Liver (tissue), 3 donors: ENCODE results near the gene MYO18A.

Experiments
- JUND ChIP-seq, 2 donors: IDR thresholded peaks; 2 replicates each; pipeline ENCODE4 v1.6.1; 2016; ENCODE audit warnings: antibody characterized with exemption in 2 of 2
- TAF1 ChIP-seq: conservative IDR thresholded peaks from 2 replicates; pipeline ENCODE4 v1.6.1; 2016; ENCODE audit warnings: antibody characterized with exemption, mild to moderate bottlenecking
- YY1 ChIP-seq: IDR thresholded peaks from 2 replicates; pipeline ENCODE4 v1.6.1; 2016; ENCODE audit warnings: antibody characterized with exemption, mild to moderate bottlenecking
- TF ChIP-seq, protein P1 (sequence below): fragments of 150-350 bp; IDR thresholded peaks from 2 replicates; pipeline ENCODE4 v1.5.1; 2017; ENCODE audit warnings: improper control_type of control experiment, low read depth, low read length; ENCODE audit not compliant: missing input control
- donor health status: healthy.
- donor health status: healthy.

DNA sequence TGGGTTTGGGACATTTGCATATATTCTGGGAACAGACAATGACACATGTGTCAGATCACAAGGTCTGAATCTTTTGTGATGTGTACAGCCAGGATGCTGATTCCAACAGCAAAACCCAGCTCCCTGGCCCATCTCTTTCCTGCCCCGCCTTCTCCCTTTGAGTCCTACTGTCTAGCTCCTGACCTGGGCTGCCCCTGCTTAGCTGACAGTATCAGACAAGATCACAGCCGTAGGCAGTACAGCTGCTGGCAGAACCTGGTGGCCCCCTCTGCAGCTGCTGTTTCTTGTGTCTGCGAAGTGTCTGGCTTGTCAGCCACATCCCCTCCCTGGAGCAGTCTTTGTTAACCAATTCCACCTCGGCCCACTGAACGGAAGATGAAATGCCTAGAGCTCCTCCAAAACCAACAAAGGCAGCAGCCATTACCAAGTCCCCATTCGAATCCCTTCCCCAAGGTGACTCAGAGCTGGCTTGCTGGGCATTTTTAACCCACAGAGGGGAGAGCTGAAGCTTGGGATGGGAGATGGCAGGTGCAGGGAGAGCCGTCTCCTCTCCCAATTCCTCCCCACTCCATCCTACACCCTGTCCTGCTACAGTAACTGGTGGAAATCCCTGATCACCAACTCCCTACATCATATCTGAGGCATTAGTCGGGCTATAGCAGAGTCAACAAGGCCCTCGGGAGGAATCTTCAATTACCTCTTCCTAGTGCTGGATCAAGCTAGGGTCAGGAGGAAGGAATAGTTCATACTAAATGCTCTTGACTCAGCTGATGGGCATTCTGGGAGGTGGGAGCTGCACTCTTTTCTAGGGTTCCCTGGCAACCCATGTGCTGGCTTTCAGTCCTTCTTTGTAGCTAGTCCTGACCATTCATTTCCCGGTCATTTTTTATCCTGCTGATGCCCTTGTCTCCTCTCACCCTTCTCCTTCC, 131.5 kb downstream of the MYO18A start:
- TF ChIP-seq, protein P1, sequence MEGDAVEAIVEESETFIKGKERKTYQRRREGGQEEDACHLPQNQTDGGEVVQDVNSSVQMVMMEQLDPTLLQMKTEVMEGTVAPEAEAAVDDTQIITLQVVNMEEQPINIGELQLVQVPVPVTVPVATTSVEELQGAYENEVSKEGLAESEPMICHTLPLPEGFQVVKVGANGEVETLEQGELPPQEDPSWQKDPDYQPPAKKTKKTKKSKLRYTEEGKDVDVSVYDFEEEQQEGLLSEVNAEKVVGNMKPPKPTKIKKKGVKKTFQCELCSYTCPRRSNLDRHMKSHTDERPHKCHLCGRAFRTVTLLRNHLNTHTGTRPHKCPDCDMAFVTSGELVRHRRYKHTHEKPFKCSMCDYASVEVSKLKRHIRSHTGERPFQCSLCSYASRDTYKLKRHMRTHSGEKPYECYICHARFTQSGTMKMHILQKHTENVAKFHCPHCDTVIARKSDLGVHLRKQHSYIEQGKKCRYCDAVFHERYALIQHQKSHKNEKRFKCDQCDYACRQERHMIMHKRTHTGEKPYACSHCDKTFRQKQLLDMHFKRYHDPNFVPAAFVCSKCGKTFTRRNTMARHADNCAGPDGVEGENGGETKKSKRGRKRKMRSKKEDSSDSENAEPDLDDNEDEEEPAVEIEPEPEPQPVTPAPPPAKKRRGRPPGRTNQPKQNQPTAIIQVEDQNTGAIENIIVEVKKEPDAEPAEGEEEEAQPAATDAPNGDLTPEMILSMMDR: no peak
- TF ChIP-seq TAF1 (no peak), JUND (IDR thresholded peaks at IDR 0.05) (no peak), YY1 (no peak)
